SK-N-SH treated with all-trans-retinoic acid at 6 μM for 48 hours (cell line): ENCODE measurements around the gene SLC7A7.
"Not testable (repeated sequence)": the region's sequence is repeated elsewhere in the genome, so short reads cannot be mapped to it uniquely, and the experiment has no call there.

Experiments
- ATAC-seq: fragments of 200-7000 bp; cut with Tn5 transposase; 3 replicates; pipeline ENCODE4 v1.9.1; 2020; ENCODE audit warnings: mild to moderate bottlenecking, moderate library complexity
- ARNTL ChIP-seq: fragments of 450-650 bp; formaldehyde crosslinking; IDR thresholded peaks from 2 replicates; pipeline ENCODE4 v1.5.0; 2020; ENCODE audit warnings: low read depth, mild to moderate bottlenecking, moderate library complexity, borderline replicate concordance
- CSDC2 ChIP-seq: fragments of 250-450 bp; sonication (Bioruptor Pico); IDR thresholded peaks from 2 replicates; pipeline ENCODE4 v1.5.0; 2020; ENCODE audit warnings: mild to moderate bottlenecking, moderate library complexity
- ESRRG ChIP-seq: fragments of 250-450 bp; sonication (Bioruptor Pico); IDR thresholded peaks from 2 replicates; pipeline ENCODE4 v1.6.1; 2021; ENCODE audit warnings: mild to moderate bottlenecking
- GLIS3 ChIP-seq: fragments of 250-450 bp; sonication (Bioruptor Pico); IDR thresholded peaks from 2 replicates; pipeline ENCODE4 v1.5.0; 2020; ENCODE audit warnings: mild to moderate bottlenecking, moderate library complexity
- OSR1 ChIP-seq: fragments of 250-450 bp; sonication (Bioruptor Pico); IDR thresholded peaks from 2 replicates; pipeline ENCODE4 v1.8.0; 2022; ENCODE audit warnings: moderate library complexity, mild to moderate bottlenecking, inconsistent platforms
- POU6F1 ChIP-seq: fragments of 250-450 bp; sonication (Bioruptor Pico); IDR thresholded peaks from 2 replicates; pipeline ENCODE4 v1.8.0; 2021; ENCODE audit warnings: low read depth, mild to moderate bottlenecking, moderate library complexity, borderline replicate concordance
- PPARA ChIP-seq: fragments of 250-450 bp; sonication (Bioruptor Pico); IDR thresholded peaks from 2 replicates; pipeline ENCODE4 v1.5.0; 2020; ENCODE audit warnings: mild to moderate bottlenecking, borderline replicate concordance
- RARB ChIP-seq: fragments of 250-450 bp; sonication (Bioruptor Pico); IDR thresholded peaks from 2 replicates; pipeline ENCODE4 v1.8.0; 2021; ENCODE audit warnings: mild to moderate bottlenecking, moderate library complexity
- SNAI2 ChIP-seq: fragments of 250-450 bp; sonication (Bioruptor Pico); IDR thresholded peaks from 2 replicates; pipeline ENCODE4 v1.5.0; 2020; ENCODE audit warnings: mild to moderate bottlenecking, moderate library complexity
- TCF4 ChIP-seq: fragments of 250-450 bp; sonication (Bioruptor Pico); IDR thresholded peaks from 2 replicates; pipeline ENCODE4 v1.8.0; 2021; ENCODE audit warnings: mild to moderate bottlenecking, moderate library complexity, borderline replicate concordance
- TOX ChIP-seq: fragments of 250-450 bp; sonication (Bioruptor Pico); IDR thresholded peaks from 2 replicates; pipeline ENCODE4 v1.8.0; 2021; ENCODE audit warnings: mild to moderate bottlenecking, moderate library complexity, borderline replicate concordance
- ZC3H10 ChIP-seq: fragments of 250-450 bp; sonication (Bioruptor Pico); IDR thresholded peaks from 2 replicates; pipeline ENCODE4 v1.5.1; 2021; ENCODE audit warnings: mild to moderate bottlenecking, moderate library complexity
- ZFP3 ChIP-seq: fragments of 250-450 bp; sonication (Bioruptor Pico); IDR thresholded peaks from 2 replicates; pipeline ENCODE4 v1.5.0; 2020; ENCODE audit warnings: mild to moderate bottlenecking, moderate library complexity
- ZFP30 ChIP-seq: fragments of 450-650 bp; formaldehyde crosslinking; IDR thresholded peaks from 2 replicates; pipeline ENCODE4 v1.5.0; 2022; ENCODE audit warnings: mild to moderate bottlenecking, moderate library complexity
- ZNF565 ChIP-seq: fragments of 450-650 bp; formaldehyde crosslinking; conservative IDR thresholded peaks from 2 replicates; pipeline ENCODE4 v1.5.0; 2020; ENCODE audit warnings: low read depth, mild to moderate bottlenecking, moderate library complexity
- ZNF70 ChIP-seq: fragments of 450-650 bp; formaldehyde crosslinking; IDR thresholded peaks from 2 replicates; pipeline ENCODE4 v1.5.0; 2020; ENCODE audit warnings: mild to moderate bottlenecking, moderate library complexity
- ZNF8 ChIP-seq: fragments of 450-650 bp; formaldehyde crosslinking; IDR thresholded peaks from 2 replicates; pipeline ENCODE4 v1.5.0; 2020; ENCODE audit warnings: mild to moderate bottlenecking, moderate library complexity
- TF ChIP-seq, protein P1 (sequence below): fragments of 250-450 bp; sonication (Bioruptor Pico); IDR thresholded peaks from 2 replicates; pipeline ENCODE4 v1.8.0; 2020; ENCODE audit warnings: mild to moderate bottlenecking, moderate library complexity, borderline replicate concordance
- TF ChIP-seq, protein P2 (sequence below): fragments of 250-450 bp; sonication (Bioruptor Pico); IDR thresholded peaks from 2 replicates; pipeline ENCODE4 v1.5.0; 2020; ENCODE audit warnings: mild to moderate bottlenecking, moderate library complexity

SLC7A7 gene

GRCh38 chr14:22747769-22748168 lies 67.5 kb downstream of the SLC7A7 start:
- ATAC-seq, result no peak
- no peak for TF ChIP-seq PPARA (CRISPR knock-in tag)
- TF ChIP-seq, protein P1, sequence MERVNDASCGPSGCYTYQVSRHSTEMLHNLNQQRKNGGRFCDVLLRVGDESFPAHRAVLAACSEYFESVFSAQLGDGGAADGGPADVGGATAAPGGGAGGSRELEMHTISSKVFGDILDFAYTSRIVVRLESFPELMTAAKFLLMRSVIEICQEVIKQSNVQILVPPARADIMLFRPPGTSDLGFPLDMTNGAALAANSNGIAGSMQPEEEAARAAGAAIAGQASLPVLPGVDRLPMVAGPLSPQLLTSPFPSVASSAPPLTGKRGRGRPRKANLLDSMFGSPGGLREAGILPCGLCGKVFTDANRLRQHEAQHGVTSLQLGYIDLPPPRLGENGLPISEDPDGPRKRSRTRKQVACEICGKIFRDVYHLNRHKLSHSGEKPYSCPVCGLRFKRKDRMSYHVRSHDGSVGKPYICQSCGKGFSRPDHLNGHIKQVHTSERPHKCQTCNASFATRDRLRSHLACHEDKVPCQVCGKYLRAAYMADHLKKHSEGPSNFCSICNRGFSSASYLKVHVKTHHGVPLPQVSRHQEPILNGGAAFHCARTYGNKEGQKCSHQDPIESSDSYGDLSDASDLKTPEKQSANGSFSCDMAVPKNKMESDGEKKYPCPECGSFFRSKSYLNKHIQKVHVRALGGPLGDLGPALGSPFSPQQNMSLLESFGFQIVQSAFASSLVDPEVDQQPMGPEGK (CRISPR knock-in tag), result no peak
- TF ChIP-seq, protein P2, sequence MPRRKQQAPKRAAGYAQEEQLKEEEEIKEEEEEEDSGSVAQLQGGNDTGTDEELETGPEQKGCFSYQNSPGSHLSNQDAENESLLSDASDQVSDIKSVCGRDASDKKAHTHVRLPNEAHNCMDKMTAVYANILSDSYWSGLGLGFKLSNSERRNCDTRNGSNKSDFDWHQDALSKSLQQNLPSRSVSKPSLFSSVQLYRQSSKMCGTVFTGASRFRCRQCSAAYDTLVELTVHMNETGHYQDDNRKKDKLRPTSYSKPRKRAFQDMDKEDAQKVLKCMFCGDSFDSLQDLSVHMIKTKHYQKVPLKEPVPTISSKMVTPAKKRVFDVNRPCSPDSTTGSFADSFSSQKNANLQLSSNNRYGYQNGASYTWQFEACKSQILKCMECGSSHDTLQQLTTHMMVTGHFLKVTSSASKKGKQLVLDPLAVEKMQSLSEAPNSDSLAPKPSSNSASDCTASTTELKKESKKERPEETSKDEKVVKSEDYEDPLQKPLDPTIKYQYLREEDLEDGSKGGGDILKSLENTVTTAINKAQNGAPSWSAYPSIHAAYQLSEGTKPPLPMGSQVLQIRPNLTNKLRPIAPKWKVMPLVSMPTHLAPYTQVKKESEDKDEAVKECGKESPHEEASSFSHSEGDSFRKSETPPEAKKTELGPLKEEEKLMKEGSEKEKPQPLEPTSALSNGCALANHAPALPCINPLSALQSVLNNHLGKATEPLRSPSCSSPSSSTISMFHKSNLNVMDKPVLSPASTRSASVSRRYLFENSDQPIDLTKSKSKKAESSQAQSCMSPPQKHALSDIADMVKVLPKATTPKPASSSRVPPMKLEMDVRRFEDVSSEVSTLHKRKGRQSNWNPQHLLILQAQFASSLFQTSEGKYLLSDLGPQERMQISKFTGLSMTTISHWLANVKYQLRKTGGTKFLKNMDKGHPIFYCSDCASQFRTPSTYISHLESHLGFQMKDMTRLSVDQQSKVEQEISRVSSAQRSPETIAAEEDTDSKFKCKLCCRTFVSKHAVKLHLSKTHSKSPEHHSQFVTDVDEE, result no peak
- TF ChIP-seq ZNF8 (CRISPR knock-in tag), result no peak
- TF ChIP-seq ZFP30 (CRISPR knock-in tag), result no peak
- no peak for TF ChIP-seq ZNF565 (CRISPR knock-in tag)
- TF ChIP-seq TCF4 (CRISPR knock-in tag), result no peak
- no peak for TF ChIP-seq POU6F1 (CRISPR knock-in tag)
- no peak for TF ChIP-seq GLIS3 (CRISPR knock-in tag)
- TF ChIP-seq OSR1 (CRISPR knock-in tag), result no peak
- no peak for TF ChIP-seq RARB (CRISPR knock-in tag)

- no peak for ATAC-seq
Measured at GRCh38 chr14:22740020-22740419, 75.2 kb downstream of the SLC7A7 start.

GRCh38 chr14:22739423-22739822 lies 75.8 kb downstream of the SLC7A7 start:
- TF ChIP-seq ZFP30 (CRISPR knock-in tag) (no peak), GLIS3 (CRISPR knock-in tag) (no peak), ZNF8 (CRISPR knock-in tag) (no peak), OSR1 (CRISPR knock-in tag) (no peak), ZNF565 (CRISPR knock-in tag) (no peak), RARB (CRISPR knock-in tag) (no peak)
- no peak for ATAC-seq

More at GRCh38 chr14:22740020-22740419, 75.2 kb downstream of the SLC7A7 start:
- TF ChIP-seq SNAI2 (CRISPR knock-in tag) (no peak), PPARA (CRISPR knock-in tag) (no peak), ZNF8 (CRISPR knock-in tag) (no peak), ZFP3 (no peak), ZNF565 (CRISPR knock-in tag) (no peak), ARNTL (CRISPR knock-in tag) (no peak), TCF4 (CRISPR knock-in tag) (no peak), CSDC2 (CRISPR knock-in tag) (no peak), TOX (CRISPR knock-in tag) (no peak), RARB (CRISPR knock-in tag) (no peak), ZC3H10 (CRISPR knock-in tag) (no peak)
- TF ChIP-seq, all 23 proteins: peak for 0

- no peak for ATAC-seq
- TF ChIP-seq ESRRG, result no peak
- no peak for TF ChIP-seq ZNF70 (CRISPR knock-in tag)
- TF ChIP-seq, protein P2, result no peak
- TF ChIP-seq OSR1 (CRISPR knock-in tag), result no peak
- TF ChIP-seq, all 23 proteins: peak for 0
Measured at GRCh38 chr14:22737052-22737451, 78.2 kb downstream of the SLC7A7 start.

- not testable (repeated sequence) for ATAC-seq
Measured at GRCh38 chr14:22736384-22736783, 78.9 kb downstream of the SLC7A7 start.
